Inflammatory macrophage (primary cell): ENCODE results near the gene DOK1.
A peak's percentile ranks its signal among the peaks of the same experiment; 100 is the strongest.

Experiments used
- DNase-seq, 2 donors: peaks; one replicate each; pipeline ENCODE4 v3.0.0-alpha.2; 2020 to 2022

DOK1 gene

GRCh38 chr2:74571058-74571457, 16.5 kb downstream of the DOK1 start:
- peak; percentile 72 to 82 for DNase-seq

- no peak for DNase-seq
Measured at GRCh38 chr2:74572178-74572925, 17.8 kb downstream of the DOK1 start.

GRCh38 chr2:74573747-74574562, 19.4 kb downstream of the DOK1 start:
- peak; percentile 83 to 85 for DNase-seq

- DNase-seq, result no peak
Measured at GRCh38 chr2:74575320-74575719, 20.8 kb downstream of the DOK1 start.

- peak; percentile 40 to 66 for DNase-seq
Measured at GRCh38 chr2:74576211-74576862, 21.8 kb downstream of the DOK1 start.

GRCh38 chr2:74576863-74577229, 22.3 kb downstream of the DOK1 start:
- peak; percentile 97 to 98 for DNase-seq

GRCh38 chr2:74577448-74577847, 22.9 kb downstream of the DOK1 start:
- DNase-seq, result peak; percentile 88 to 92

- DNase-seq, result peak in 1 of 2 donors; percentile 55
Measured at GRCh38 chr2:74578408-74578807, 23.9 kb downstream of the DOK1 start.

GRCh38 chr2:74581463-74581862, 26.9 kb downstream of the DOK1 start:
- no peak for DNase-seq

- DNase-seq, result no peak
Measured at GRCh38 chr2:74582184-74582583, 27.7 kb downstream of the DOK1 start.

- peak; percentile 40 to 47 for DNase-seq
Measured at GRCh38 chr2:74583504-74583903, 29.0 kb downstream of the DOK1 start.

GRCh38 chr2:74584088-74584645, 29.6 kb downstream of the DOK1 start:
- DNase-seq, result peak in 1 of 2 donors; percentile 38

- peak; percentile 13 to 57 for DNase-seq
Measured at GRCh38 chr2:74585406-74586185, 31.1 kb downstream of the DOK1 start.

- DNase-seq, result peak; percentile 83 to 84
Measured at GRCh38 chr2:74587664-74588277, 33.3 kb downstream of the DOK1 start.

GRCh38 chr2:74588664-74589063, 34.1 kb downstream of the DOK1 start:
- DNase-seq, result no peak

GRCh38 chr2:74593826-74594772, 39.6 kb downstream of the DOK1 start:
- no peak for DNase-seq

GRCh38 chr2:74596584-74596983, 42.1 kb downstream of the DOK1 start:
- DNase-seq, result no peak

- DNase-seq, result no peak
Measured at GRCh38 chr2:74597410-74597809, 42.9 kb downstream of the DOK1 start.

GRCh38 chr2:74599676-74600075, 45.2 kb downstream of the DOK1 start:
- DNase-seq, result no peak

GRCh38 chr2:74602586-74603281, 48.2 kb downstream of the DOK1 start:
- DNase-seq, result peak in 1 of 2 donors; percentile 28
